GM12878 (cell line): ENCODE data around the gene DAZAP1. TPM values are rescaled to one million over a fixed set of nuclear protein-coding genes. Genes with fewer than 3 reads are reported as not detected.

Experiments
- ATAC-seq: fragments of 200-7000 bp; cut with Tn5 transposase; 3 replicates; pipeline ENCODE4 v1.9.1; 2020; ENCODE audit warnings: mild to moderate bottlenecking, moderate library complexity
- BruUV-seq: library from RNA; stranded (reverse); fragments of 400-500 nt; replicated peaks from 2 replicates; lab custom pipeline; 2021; lab: Mats Ljungman, UMichigan
- CTCF ChIA-PET: fragments of 300-600 bp; sonication (Branson Sonifier 250); formaldehyde crosslinking; extraction: SDS; loops from one replicate; lab custom pipeline; 2021; ENCODE audit warnings: inconsistent platforms; lab: Yijun Ruan, JAX
- POLR2A ChIA-PET: fragments of 350-600 bp; formaldehyde crosslinking; extraction: SDS; loops from one replicate; lab custom pipeline; 2021; ENCODE audit warnings: inconsistent platforms; lab: Charles Lee
- RAD21 ChIA-PET: fragments of 300-600 bp; sonication (Branson Sonifier 250); formaldehyde crosslinking; loops from one replicate; lab custom pipeline; 2023; ENCODE audit warnings: antibody characterized with exemption; ENCODE audit not compliant: unreplicated experiment; lab: Charles Lee
- SMC1A ChIA-PET: fragments of 300-600 bp; sonication (Branson Sonifier 250); formaldehyde crosslinking; loops from one replicate; lab custom pipeline; 2023; ENCODE audit not compliant: unreplicated experiment, uncharacterized antibody; lab: Charles Lee
- DNase-seq: peaks from one replicate; pipeline ENCODE4 v3.0.0-alpha.2; 2011; ENCODE audit warnings: low read depth, low spot score
- FAIRE-seq: peaks from 3 replicates; lab custom pipeline; 2011; peaks lifted over from hg19 to GRCh38; lab: Jason Lieb, UNC
- H2AFZ ChIP-seq: 2 replicates; pipeline ENCODE4 v1.6.0; 2011; ENCODE audit warnings: low read depth, low read length, control low read depth; ENCODE audit not compliant: control insufficient read depth
- H3K27ac ChIP-seq: 2 replicates; pipeline ENCODE4 v1.5.1; 2011; ENCODE audit warnings: control low read depth; ENCODE audit not compliant: control insufficient read depth, insufficient read depth
- H3K27me3 ChIP-seq, 2 experiments: replicated peaks in 1 of 2; 2 replicates each; pipeline versions ENCODE4 v1.6.0 to v1.6.1; 2011; ENCODE audit warnings: low read length in 1 of 2; ENCODE audit not compliant: control insufficient read depth in 2 of 2, insufficient read depth in 2 of 2
- H3K36me3 ChIP-seq, 2 experiments: 2 replicates each; pipeline ENCODE4 v1.5.1; 2011; ENCODE audit warnings: low read length in 1 of 2; ENCODE audit not compliant: control insufficient read depth in 2 of 2, insufficient read depth in 2 of 2
- H3K4me1 ChIP-seq: 2 replicates; pipeline ENCODE4 v1.6.1; 2011; ENCODE audit warnings: mild to moderate bottlenecking, low read length, moderate library complexity, mixed read lengths; ENCODE audit not compliant: control insufficient read depth, insufficient read depth
- H3K4me2 ChIP-seq: 2 replicates; pipeline ENCODE4 v1.6.0; 2011; ENCODE audit warnings: control low read depth; ENCODE audit not compliant: control insufficient read depth, insufficient read depth
- H3K4me3 ChIP-seq: fragments of 200-600 bp; sonication (generic); 2 replicates; pipeline ENCODE4 v1.5.1; 2016
- H3K79me2 ChIP-seq: 2 replicates; pipeline ENCODE4 v1.6.0; 2011; ENCODE audit warnings: low read length; ENCODE audit not compliant: control insufficient read depth, insufficient read depth
- H3K9ac ChIP-seq: 2 replicates; pipeline ENCODE4 v1.8.0; 2011; ENCODE audit warnings: low read length, control low read depth, mixed read lengths; ENCODE audit not compliant: control insufficient read depth, insufficient read depth
- H3K9me3 ChIP-seq: replicated peaks from 3 replicates; pipeline ENCODE4 v1.5.1; 2011; ENCODE audit warnings: mild to moderate bottlenecking, low read length; ENCODE audit not compliant: control insufficient read depth, insufficient read depth
- H4K20me1 ChIP-seq: 2 replicates; pipeline ENCODE4 v1.6.0; 2011; ENCODE audit not compliant: control insufficient read depth, insufficient read depth
- NFYA ChIP-seq: IDR thresholded peaks from 2 replicates; pipeline ENCODE4 v1.6.1; 2011; ENCODE audit warnings: low read depth, mild to moderate bottlenecking, low read length, improper control_type of control experiment, borderline replicate concordance
- NR2C1 ChIP-seq: fragments of 450-650 bp; IDR thresholded peaks from 2 replicates; pipeline ENCODE4 v1.6.1; 2017; ENCODE audit warnings: antibody characterized with exemption, mild to moderate bottlenecking, moderate library complexity
- POLR2A ChIP-seq: IDR thresholded peaks from 2 replicates; pipeline ENCODE4 v1.6.1; 2011; ENCODE audit warnings: low read depth, mild to moderate bottlenecking, low read length
- WGBS: methylation state at CpG from one replicate; pipeline ENCODE4 v1.1.6; 2016; ENCODE audit warnings: low lambda C conversion rate; ENCODE audit not compliant: insufficient replicate concordance, insufficient coverage; ENCODE audit errors: missing lambda C conversion rate; 5-methylcytosine and 5-hydroxymethylcytosine counted together
- in situ Hi-C: fragments of 300-500 bp; cut with MboI; formaldehyde crosslinking; loops from 9 replicates; pipeline ENCODE4 v1.14.3; 2018; ENCODE audit warnings: mixed read lengths
- intact Hi-C: fragments of 100-400 bp; cut with micrococcal nuclease; formaldehyde crosslinking; loops from one replicate; pipeline ENCODE4 v1.14.2; 2022; ENCODE audit not compliant: unreplicated experiment
- polyA plus RNA-seq, 11 experiments: library from polyadenylated mRNA; depleted of rRNA in 4 of 11; unstranded in 6 of 11; stranded (reverse) in 5 of 11; fragments of >200 nt; fragmentation: Nextera tagmentation in 4 of 11; fragmentation: Illumina TruSeq in 1 of 11; extraction: Ambion mirVana in 4 of 11; extraction: Trizol in 1 of 11; gene quantifications; 1 replicate in 1 of 11; 2 replicates in 10 of 11; pipeline versions ENCODE4 v1.2.1 to v1.2.3, GENCODE V29; 2011 to 2016; ENCODE audit warnings: inconsistent platforms in 2 of 11, missing spikeins in 2 of 11, low read depth in 1 of 11
- total RNA-seq, 4 experiments: library from RNA; depleted of rRNA in 3 of 4; stranded (reverse); fragments of >200 nt in 3 of 4; fragmentation: Illumina TruSeq in 1 of 4; extraction: Trizol in 1 of 4; gene quantifications; 2 replicates each; pipeline versions ENCODE4 v1.2.1 to v1.2.3, GENCODE V29; 2013 to 2021

The DAZAP1 gene
- total and polyA plus RNA-seq, 10 of the 15 experiments (the other 5 are each of a cell fraction or from before 2014, with no cell fraction given), result 9.9 to 240 (median 92.3) TPM

DNA sequence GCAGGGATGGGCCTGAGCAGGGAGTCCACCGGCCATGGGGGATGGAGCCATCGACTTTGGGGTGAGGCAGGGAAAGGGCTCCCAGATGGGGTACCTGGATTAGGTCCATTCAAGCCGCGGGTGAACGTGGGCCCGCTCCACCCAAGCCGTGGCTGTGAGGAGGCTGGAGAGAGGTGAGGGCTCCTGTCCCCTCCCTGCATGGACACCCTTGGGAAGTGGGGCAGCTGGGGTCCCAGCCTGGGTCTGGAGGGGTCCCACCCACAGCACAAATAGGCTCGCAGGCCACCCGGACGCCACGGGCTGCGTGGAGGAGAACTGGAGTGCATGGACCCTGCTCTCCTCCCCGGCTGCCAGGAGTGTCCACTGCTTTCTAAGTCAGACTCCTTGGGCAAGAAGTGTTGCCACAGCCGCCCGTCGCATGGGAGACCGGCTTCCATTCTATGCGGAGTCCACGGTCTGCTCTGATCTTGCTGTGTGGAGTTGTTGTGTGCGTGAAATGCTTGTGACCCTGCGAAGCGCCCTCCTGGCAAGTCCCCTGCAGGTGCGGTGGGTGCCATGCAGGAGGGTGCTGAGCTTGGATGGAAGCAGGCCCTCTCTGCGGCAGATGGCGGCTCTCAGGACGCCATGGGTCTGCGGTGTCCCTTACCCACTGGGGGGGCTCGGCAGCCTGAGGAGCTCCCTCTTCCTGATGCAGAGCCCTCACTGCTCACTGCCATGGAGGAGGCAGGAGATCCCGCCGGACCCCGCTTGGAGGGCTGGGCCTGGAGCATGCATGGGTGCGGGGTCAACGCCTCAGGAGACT, 2.0 kb downstream of the DAZAP1 start:
- Histone ChIP-seq H3K79me2 (peaks cover 69% of the 10 kb centered on the region), H4K20me1 (peaks cover 26% of the 10 kb centered on the region), H3K9ac (peak overlapping the region; percentile 99), H3K27ac (peak overlapping the region; percentile 93), H3K4me3 (peak overlapping the region; percentile 81), H3K36me3 (peaks cover 5 to 20% of the 10 kb centered on the region in 2 experiments), H2AFZ (no peak overlapping the region), H3K4me2 (peak overlapping the region; percentile 68), H3K27me3 (no peaks in the 10 kb centered on the region), H3K9me3 (no peaks in the 10 kb centered on the region), H3K4me1 (peaks cover 40% of the 10 kb centered on the region)
- FAIRE-seq (no peak), ATAC-seq (no peak), DNase-seq (no peak)
- SMC1A ChIA-PET, result no interaction called here
- in situ Hi-C loops (no loop called here), intact Hi-C loops (no loop called here)
- POLR2A ChIA-PET, result interaction anchor here (0.5 kb wide), 1 partner anchor 8 kb away, joined by 3 read pairs; no protein-coding TSS in a partner anchor
- CTCF ChIA-PET, result interaction anchor here (0.7 to 1.3 kb wide), 6 partner anchors 27 to 488 kb away, joined by 3 to 4 read pairs (median 3); no protein-coding TSS in a partner anchor
- BruUV-seq, result no TSS peak
- TF ChIP-seq NR2C1, result no peak
- TF ChIP-seq POLR2A, result 0 out of 2 replicates have a peak, but pooled peaks have one; percentile 46
- RAD21 ChIA-PET, result no interaction called here
- 39% methylated on average over 32 of the region's 33 CpGs for WGBS

DNA sequence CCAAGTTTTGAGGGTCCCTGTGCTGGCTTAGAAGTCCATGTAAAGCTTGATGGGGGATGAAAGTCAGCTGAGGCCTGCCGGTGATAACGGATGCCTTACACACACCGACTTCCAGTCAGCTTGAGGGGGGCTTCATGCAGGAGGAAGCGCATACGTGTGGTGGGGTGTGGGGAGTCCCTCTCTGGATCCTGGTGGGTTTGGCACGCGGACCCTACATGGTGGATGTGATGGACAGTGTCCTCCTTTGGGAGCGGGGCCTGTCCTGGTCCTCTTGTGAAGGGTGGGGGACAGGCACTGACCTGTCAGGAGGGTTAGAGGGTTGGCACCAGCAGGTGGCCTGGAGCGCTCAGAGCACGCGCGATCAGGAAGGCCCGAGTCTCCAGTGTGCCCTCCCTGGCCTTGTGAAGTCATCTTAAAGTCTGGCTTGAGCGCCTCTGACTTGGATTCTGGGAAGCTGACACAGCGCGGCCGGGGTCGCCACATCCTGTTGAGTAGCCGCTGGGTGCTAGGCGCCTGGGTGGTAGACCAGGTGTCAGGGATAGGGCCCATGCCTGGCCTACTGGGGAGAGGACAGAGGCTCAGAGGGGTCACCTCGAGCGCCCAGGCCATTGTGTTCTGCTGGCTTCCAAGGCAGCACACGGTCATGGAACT, 2.9 kb downstream of the DAZAP1 start:
- no peak for ATAC-seq
- ChIA-PET POLR2A (no interaction called here), CTCF (interaction anchor here (0.7 to 1.2 kb wide), 3 partner anchors 26 to 487 kb away, joined by 3 to 4 read pairs (median 3); no protein-coding TSS in a partner anchor), RAD21 (no interaction called here), SMC1A (no interaction called here)
- intact Hi-C loops, result no loop called here
- H3K27me3 ChIP-seq, result no peaks in the 10 kb centered on the region
- no peaks in the 10 kb centered on the region for H3K9me3 ChIP-seq
- no TSS peak for BruUV-seq
- in situ Hi-C loops, result no loop called here
- peaks cover 75% of the 10 kb centered on the region for H3K79me2 ChIP-seq
- WGBS, result 55% methylated on average over 23 of the region's 23 CpGs
- FAIRE-seq, result no peak
- no peak overlapping the region for H2AFZ ChIP-seq
- H4K20me1 ChIP-seq, result peaks cover 26% of the 10 kb centered on the region
- peak overlapping the region; percentile 81 for H3K4me3 ChIP-seq
- H3K4me1 ChIP-seq, result peaks cover 44% of the 10 kb centered on the region
- DNase-seq, result no peak
- H3K36me3 ChIP-seq, result peaks cover 5 to 20% of the 10 kb centered on the region in 2 experiments
- peak overlapping the region; percentile 68 for H3K4me2 ChIP-seq
- no peak for TF ChIP-seq NFYA
- TF ChIP-seq POLR2A, result peak; percentile 6; the same call in 1 of the 2 replicates
- peak overlapping the region; percentile 11; the same call in 1 of the 2 replicates for H3K27ac ChIP-seq
- H3K9ac ChIP-seq, result peak overlapping the region; percentile 35; the same call in 1 of the 2 replicates
